B cell (primary cell): ENCODE results near the gene DMPK.

Source experiments
- CTCF ChIP-seq: fragments of 200-600 bp; IDR thresholded peaks from one replicate; pipeline ENCODE4 v1.8.0; 2022; ENCODE audit warnings: antibody characterized with exemption, mild to moderate bottlenecking
- EZH2 ChIP-seq: IDR thresholded peaks from 2 replicates; pipeline ENCODE4 v1.6.1; 2012; ENCODE audit warnings: borderline replicate concordance, low read depth, mild to moderate bottlenecking, moderate library complexity, low read length; ENCODE audit not compliant: insufficient read depth, poor library complexity, severe bottlenecking

GRCh38 chr19:45820413-45821102 is 38.3 kb upstream of the DMPK start:
- TF ChIP-seq CTCF: no peak
- no peak for TF ChIP-seq EZH2
